ENCODE results near the gene CCDC171. TPM values are rescaled to one million over a fixed set of nuclear protein-coding genes. Genes with fewer than 3 reads are reported as not detected.

The CCDC171 gene
- total RNA-seq, 1 experiment from 2014 or later: 2.4 TPM

DNA sequence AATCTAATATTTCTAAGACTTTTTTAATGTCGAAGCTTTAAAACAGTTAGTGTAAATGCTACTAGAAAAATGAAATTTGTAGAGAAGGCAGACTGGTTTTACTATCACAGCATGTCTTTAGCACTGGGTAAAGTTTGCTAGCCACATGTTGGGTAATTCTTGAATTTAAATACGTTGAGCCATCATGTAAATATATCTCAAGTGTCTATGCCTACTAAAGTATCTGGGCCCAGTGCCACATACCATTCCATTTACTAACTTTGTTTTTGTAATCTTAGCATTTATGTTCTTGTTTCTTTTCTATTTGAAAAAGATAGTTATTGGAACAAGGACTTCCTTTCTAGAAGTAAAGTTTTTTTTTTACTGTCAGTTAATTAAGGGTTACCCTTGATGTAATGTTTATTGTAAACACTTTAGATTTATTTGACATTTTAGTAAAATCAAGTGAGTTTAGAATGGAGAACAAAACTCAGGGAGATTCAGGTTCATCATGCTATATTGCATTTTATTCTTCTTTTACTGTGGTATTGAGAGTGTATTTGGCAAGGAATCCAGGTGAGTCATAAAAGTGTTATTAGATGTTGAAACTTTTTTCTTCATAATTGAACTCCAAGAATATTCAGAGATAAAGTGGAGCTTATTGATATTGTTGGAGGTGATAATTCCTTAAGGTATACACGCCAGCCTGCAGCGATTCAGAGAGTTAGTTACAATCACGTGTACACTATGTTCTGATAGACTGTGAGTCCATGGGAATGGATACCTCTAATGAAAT lies 182.4 kb downstream of the CCDC171 start:
- no peak overlapping the region for H2BK15ac ChIP-seq (ENCODE audit: low read depth, low read length)
- H3K18ac ChIP-seq (ENCODE audit: insufficient read length, low read depth, low read length): no peak overlapping the region
- H4K8ac ChIP-seq (replicated peaks; ENCODE audit: insufficient read length, low read depth, low read length): no peak overlapping the region
- no peaks in the 10 kb centered on the region for H3K79me1 ChIP-seq (ENCODE audit: insufficient read depth, low read depth, low read length, poor library complexity, severe bottlenecking)
- no peak overlapping the region for H3K27ac Mint-ChIP-seq
- no peak overlapping the region for H4K91ac ChIP-seq (ENCODE audit: insufficient read length, low read depth, low read length)
- TF ChIP-seq, protein P1, sequence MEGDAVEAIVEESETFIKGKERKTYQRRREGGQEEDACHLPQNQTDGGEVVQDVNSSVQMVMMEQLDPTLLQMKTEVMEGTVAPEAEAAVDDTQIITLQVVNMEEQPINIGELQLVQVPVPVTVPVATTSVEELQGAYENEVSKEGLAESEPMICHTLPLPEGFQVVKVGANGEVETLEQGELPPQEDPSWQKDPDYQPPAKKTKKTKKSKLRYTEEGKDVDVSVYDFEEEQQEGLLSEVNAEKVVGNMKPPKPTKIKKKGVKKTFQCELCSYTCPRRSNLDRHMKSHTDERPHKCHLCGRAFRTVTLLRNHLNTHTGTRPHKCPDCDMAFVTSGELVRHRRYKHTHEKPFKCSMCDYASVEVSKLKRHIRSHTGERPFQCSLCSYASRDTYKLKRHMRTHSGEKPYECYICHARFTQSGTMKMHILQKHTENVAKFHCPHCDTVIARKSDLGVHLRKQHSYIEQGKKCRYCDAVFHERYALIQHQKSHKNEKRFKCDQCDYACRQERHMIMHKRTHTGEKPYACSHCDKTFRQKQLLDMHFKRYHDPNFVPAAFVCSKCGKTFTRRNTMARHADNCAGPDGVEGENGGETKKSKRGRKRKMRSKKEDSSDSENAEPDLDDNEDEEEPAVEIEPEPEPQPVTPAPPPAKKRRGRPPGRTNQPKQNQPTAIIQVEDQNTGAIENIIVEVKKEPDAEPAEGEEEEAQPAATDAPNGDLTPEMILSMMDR (conservative IDR thresholded peaks at IDR 0.05): no peak
- H2BK20ac ChIP-seq (ENCODE audit: low read depth, low read length, poor library complexity, severe bottlenecking): no peak overlapping the region
- H3K4me1 Mint-ChIP-seq: peaks cover 0 to 3% of the 10 kb centered on the region in 2 experiments; a peak in 1 of 4 replicates
- no peaks in the 10 kb centered on the region for H3K9me3 Mint-ChIP-seq
- H3K4me1 ChIP-seq (ENCODE audit: insufficient read depth, low read length): no peaks in the 10 kb centered on the region
- no peak overlapping the region for H3K4me2 ChIP-seq (ENCODE audit: insufficient read depth, insufficient read length, low read length)
- no peak overlapping the region for H3K14ac ChIP-seq (ENCODE audit: insufficient read depth, low read length)
- H4K20me1 ChIP-seq (ENCODE audit: control insufficient read depth, insufficient read depth, insufficient read length): no peaks in the 10 kb centered on the region
- H3K4ac ChIP-seq (ENCODE audit: low read depth, low read length): no peak overlapping the region
- no peaks in the 10 kb centered on the region for H3K23me2 ChIP-seq (ENCODE audit: insufficient read length, low read depth, low read length, poor library complexity, severe bottlenecking)
- no peaks in the 10 kb centered on the region for H3K79me2 ChIP-seq (ENCODE audit: insufficient read depth, low read length)
- H3K27me3 ChIP-seq (ENCODE audit: insufficient read depth, low read length): no peaks in the 10 kb centered on the region
- H3T11ph ChIP-seq (ENCODE audit: low read length): no peak overlapping the region
- H2AK5ac ChIP-seq (ENCODE audit: insufficient read length, low read length): no peak overlapping the region
- H3K9me3 ChIP-seq (ENCODE audit: control insufficient read depth, low read depth, low read length): no peaks in the 10 kb centered on the region
- DNase-seq: no peak
- no peak overlapping the region for H3K9ac ChIP-seq (ENCODE audit: extremely low read depth, insufficient read length, low read length)
- no peak overlapping the region for H3K23ac ChIP-seq (ENCODE audit: insufficient read length, low read depth, low read length)
- WGBS (ENCODE audit: extremely low coverage, insufficient read length, low lambda C conversion rate): 100% methylated on average over 1 of the region's 5 CpGs
- no peak overlapping the region for H3K27ac ChIP-seq (ENCODE audit: insufficient read length, low read depth, low read length)
- no peak overlapping the region for H3K56ac ChIP-seq (ENCODE audit: insufficient read length, low read depth, low read length)
- no peak overlapping the region for H2BK12ac ChIP-seq (ENCODE audit: insufficient read length, low read depth, low read length)
- no peaks in the 10 kb centered on the region for H3K36me3 Mint-ChIP-seq (ENCODE audit: insufficient read depth in 1 of 3, low read depth in 3 of 3)
- H2AFZ ChIP-seq (ENCODE audit: low read length): no peak overlapping the region
- no peaks in the 10 kb centered on the region for H3K27me3 Mint-ChIP-seq (ENCODE audit: low read depth)
- no peak overlapping the region for H2BK5ac ChIP-seq (ENCODE audit: insufficient read length, low read length)
- no peak overlapping the region for H4K5ac ChIP-seq (ENCODE audit: insufficient read length, low read depth, low read length)
- H2BK120ac ChIP-seq (ENCODE audit: low read depth, low read length, poor library complexity, severe bottlenecking): no peak overlapping the region
- H3K4me3 Mint-ChIP-seq: no peak overlapping the region

Measured in H9 (cell line).